Spinal cord (tissue), 4 donors: Measurements from ENCODE around the gene SLC22A6. TPM values are rescaled to one million over a fixed set of nuclear protein-coding genes. Genes with fewer than 3 reads are reported as not detected.

Experiments used
- polyA plus RNA-seq, 2 donors: library from polyadenylated mRNA; unstranded; fragments of 120-200 nt; gene quantifications; one replicate each; pipeline ENCODE4 v1.2.1, GENCODE V29; 2013; ENCODE audit not compliant: insufficient read length in 2 of 2
- small RNA-seq: library from RNA; depleted of rRNA; stranded (forward); fragments of <200 nt; gene quantifications from one replicate; pipeline ENCODE3, GENCODE V24; 2014; ENCODE audit warnings: low replicate concordance
- total RNA-seq, 2 donors: library from RNA; depleted of rRNA in 1 of 2; stranded (reverse); fragments of 120-200 nt in 1 of 2; fragments of >200 nt in 1 of 2; gene quantifications; one replicate each; pipeline versions ENCODE4 v1.2.3 to v1.2.4, GENCODE V29; 2013 to 2014

SLC22A6 gene
- total and polyA plus RNA-seq, 4 donors: 12.2 to 340 (median 53.0) TPM

Small RNA genes within 50 kb of the gene (small RNA-seq; reads per million reads assigned to genes)
- not detected for gene RN7SL259P

Other genes with a start within 250 kb of the SLC22A6 start
- 10 to 100 TPM; 11.7 to 15.3 TPM for gene ZBTB3, start 230.8 kb downstream of the SLC22A6 start, total RNA-seq
- 10 to 100 TPM in 1 of 2 donors, 1 to 10 TPM in 1; 6.8 to 11.6 TPM for gene ZBTB3, start 230.8 kb downstream of the SLC22A6 start, polyA plus RNA-seq
- 100 to 1,000 TPM in 1 of 2 donors, 10 to 100 TPM in 1; 80.1 to 178 TPM for gene POLR2G, start 223.4 kb downstream of the SLC22A6 start, total RNA-seq
- gene POLR2G, start 223.4 kb downstream of the SLC22A6 start, polyA plus RNA-seq: 100 to 1,000 TPM; 145 to 152 TPM
- 10 to 100 TPM; 14.4 to 29.5 TPM for gene TAF6L, start 213.6 kb downstream of the SLC22A6 start, total RNA-seq
- gene TAF6L, start 213.6 kb downstream of the SLC22A6 start, polyA plus RNA-seq: 10 to 100 TPM; 27.1 to 37.6 TPM
- 10 to 100 TPM; 22.7 to 57.9 TPM for gene TMEM179B, start 197.6 kb downstream of the SLC22A6 start, total RNA-seq
- 10 to 100 TPM; 44.0 to 57.2 TPM for gene TMEM179B, start 197.6 kb downstream of the SLC22A6 start, polyA plus RNA-seq
- gene TMEM223, start 193.0 kb downstream of the SLC22A6 start, total RNA-seq: 10 to 100 TPM; 12.3 to 24.0 TPM
- gene TMEM223, start 193.0 kb downstream of the SLC22A6 start, polyA plus RNA-seq: 10 to 100 TPM; 23.2 to 25.5 TPM
- gene NXF1, start 179.5 kb downstream of the SLC22A6 start, total RNA-seq: 10 to 100 TPM; 32.2 to 46.2 TPM
- gene NXF1, start 179.5 kb downstream of the SLC22A6 start, polyA plus RNA-seq: 100 to 1,000 TPM in 1 of 2 donors, 10 to 100 TPM in 1; 89.7 to 106 TPM
- 10 to 100 TPM; 31.1 to 40.8 TPM for gene STX5, start 152.9 kb downstream of the SLC22A6 start, total RNA-seq
- 10 to 100 TPM; 46.0 to 48.5 TPM for gene STX5, start 152.9 kb downstream of the SLC22A6 start, polyA plus RNA-seq
- gene TEX54, start 152.1 kb downstream of the SLC22A6 start, total RNA-seq: not detected
- gene TEX54, start 152.1 kb downstream of the SLC22A6 start, polyA plus RNA-seq: under 1 TPM in 1 of 2 donors, not detected in 1; 0.57 TPM
- 10 to 100 TPM; 25.5 to 42.6 TPM for gene WDR74, start 145.4 kb downstream of the SLC22A6 start, total RNA-seq
- gene WDR74, start 145.4 kb downstream of the SLC22A6 start, polyA plus RNA-seq: 10 to 100 TPM; 34.4 to 45.5 TPM
- 100 to 1,000 TPM; 170 to 372 TPM for gene SLC3A2, start 104.1 kb downstream of the SLC22A6 start, total RNA-seq
- gene SLC3A2, start 104.1 kb downstream of the SLC22A6 start, polyA plus RNA-seq: 100 to 1,000 TPM; 180 to 243 TPM
- 1 to 10 TPM in 1 of 2 donors, under 1 TPM in 1; 0.89 to 4.4 TPM for gene CHRM1, start 63.6 kb downstream of the SLC22A6 start, total RNA-seq
- 1 to 10 TPM; 1.2 to 3.1 TPM for gene CHRM1, start 63.6 kb downstream of the SLC22A6 start, polyA plus RNA-seq
- gene SLC22A8, start 30.9 kb upstream of the SLC22A6 start, total RNA-seq: 10 to 100 TPM; 13.3 to 95.5 TPM
- gene SLC22A8, start 30.9 kb upstream of the SLC22A6 start, polyA plus RNA-seq: 10 to 100 TPM in 1 of 2 donors, under 1 TPM in 1; 0.46 to 44.7 TPM
- gene SLC22A24, start 159.3 kb upstream of the SLC22A6 start, total RNA-seq: not detected
- gene SLC22A24, start 159.3 kb upstream of the SLC22A6 start, polyA plus RNA-seq: not detected